SK-N-SH (cell line): ENCODE results near the gene TARS1. TPM values are rescaled to one million over a fixed set of nuclear protein-coding genes. Genes with fewer than 3 reads are reported as not detected.

Experiments used
- CTCF ChIA-PET: fragments of 300-600, 350-600 bp; formaldehyde crosslinking; extraction: SDS; loops from one replicate; lab custom pipeline; 2021; lab: Yijun Ruan, JAX
- POLR2A ChIA-PET: fragments of 350-600 bp; sonication (Branson Sonifier 250); formaldehyde crosslinking; extraction: SDS; loops from one replicate; lab custom pipeline; 2020; ENCODE audit warnings: antibody characterized with exemption, inconsistent platforms; lab: Yijun Ruan, JAX
- DNase-seq: peaks from one replicate; pipeline ENCODE4 v3.0.0; 2012
- H2AFZ ChIP-seq: fragments of 200-600 bp; sonication (generic); 2 replicates; pipeline ENCODE4 v1.8.1; 2016; ENCODE audit warnings: antibody characterized with exemption, mild to moderate bottlenecking, low read depth
- H3F3A ChIP-seq: fragments of 200-600 bp; sonication (generic); replicated peaks from 2 replicates; pipeline ENCODE3; 2016; ENCODE audit warnings: antibody characterized with exemption, mild to moderate bottlenecking; ENCODE audit not compliant: insufficient read depth
- H3K27ac ChIP-seq, 2 experiments: fragments of 200-500 bp in 1 of 2; fragments of 200-600 bp in 1 of 2; sonication (Bioruptor generic) in 1 of 2; sonication (generic), shearing (Covaris generic) in 1 of 2; 2 replicates each; pipeline versions ENCODE4 v1.5.1 to v1.6.1; 2014 to 2016; ENCODE audit warnings: low read depth in 2 of 2, inconsistent platforms in 1 of 2, low read length in 1 of 2, mild to moderate bottlenecking in 1 of 2, mixed read lengths in 1 of 2
- H3K27me3 ChIP-seq: fragments of 200-600 bp; sonication (generic), shearing (Covaris generic); 2 replicates; pipeline ENCODE4 v1.6.1; 2016; ENCODE audit warnings: mixed run types; ENCODE audit not compliant: insufficient read depth
- H3K36me3 ChIP-seq, 2 experiments: fragments of 200-500 bp in 1 of 2; fragments of 200-600 bp in 1 of 2; sonication (Bioruptor generic) in 1 of 2; sonication (generic) in 1 of 2; replicated peaks in 1 of 2; 2 replicates each; pipeline versions ENCODE3 to v1.5.1; 2014 to 2016; ENCODE audit warnings: low read length in 1 of 2, mild to moderate bottlenecking in 1 of 2; ENCODE audit not compliant: insufficient read depth in 2 of 2, control insufficient read depth in 1 of 2
- H3K4me1 ChIP-seq, 2 experiments: fragments of 200-500 bp in 1 of 2; fragments of 200-600 bp in 1 of 2; sonication (Bioruptor generic) in 1 of 2; sonication (generic), shearing (Covaris generic) in 1 of 2; 2 replicates each; pipeline versions ENCODE4 v1.5.1 to v1.6.1; 2014 to 2016; ENCODE audit warnings: low read depth in 1 of 2, low read length in 1 of 2, mixed run types in 1 of 2; ENCODE audit not compliant: insufficient read depth in 2 of 2, control insufficient read depth in 1 of 2
- H3K4me2 ChIP-seq: fragments of 200-600 bp; sonication (generic), shearing (Covaris generic); 2 replicates; pipeline ENCODE4 v1.6.1; 2017; ENCODE audit warnings: mixed run types
- H3K4me3 ChIP-seq, 2 experiments: fragments of 200-500 bp in 1 of 2; fragments of 200-600 bp in 1 of 2; sonication (Bioruptor generic) in 1 of 2; sonication (generic), shearing (Covaris generic) in 1 of 2; 2 replicates each; pipeline versions ENCODE4 v1.5.1 to v1.8.1; 2014 to 2016; ENCODE audit warnings: low read depth in 2 of 2, inconsistent platforms in 1 of 2, low read length in 1 of 2, mild to moderate bottlenecking in 1 of 2, mixed read lengths in 1 of 2, moderate library complexity in 1 of 2
- H3K79me2 ChIP-seq: fragments of 200-600 bp; sonication (generic); 2 replicates; pipeline ENCODE4 v1.8.1; 2017; ENCODE audit warnings: mild to moderate bottlenecking; ENCODE audit not compliant: insufficient read depth
- H3K9ac ChIP-seq: fragments of 200-600 bp; sonication (generic); 2 replicates; pipeline ENCODE4 v1.6.1; 2017; ENCODE audit warnings: mixed run types
- H3K9me2 ChIP-seq: fragments of 200-600 bp; sonication (generic); 2 replicates; pipeline ENCODE4 v1.6.1; 2017; ENCODE audit warnings: mixed run types
- H3K9me3 ChIP-seq: fragments of 200-600 bp; sonication (generic); 2 replicates; pipeline ENCODE4 v1.6.1; 2017; ENCODE audit warnings: mixed run types, mild to moderate bottlenecking, moderate library complexity
- H4K20me1 ChIP-seq: fragments of 200-600 bp; sonication (generic); 2 replicates; pipeline ENCODE4 v1.6.1; 2017; ENCODE audit warnings: mild to moderate bottlenecking, mixed run types; ENCODE audit not compliant: insufficient read depth
- CTCF ChIP-seq: fragments of 200-600 bp; sonication (generic); IDR thresholded peaks from 2 replicates; pipeline ENCODE4 v1.6.1; 2017; ENCODE audit warnings: antibody characterized with exemption, mild to moderate bottlenecking, moderate library complexity
- ELF1 ChIP-seq: IDR thresholded peaks from 2 replicates; pipeline ENCODE4 v1.4.0; 2012
- EP300 ChIP-seq, 2 experiments: IDR thresholded peaks; 2 replicates each; pipeline versions ENCODE4 v1.4.0 to v1.6.1; 2012; ENCODE audit warnings: borderline replicate concordance in 1 of 2, low read depth in 1 of 2, low read length in 1 of 2
- EZH2phosphoT487 ChIP-seq: fragments of 200-600 bp; sonication (generic); IDR thresholded peaks from 2 replicates; pipeline ENCODE4 v1.6.1; 2017; ENCODE audit warnings: low read depth, mixed run types, mild to moderate bottlenecking, antibody characterized with exemption, moderate library complexity, borderline replicate concordance
- FOXJ3 ChIP-seq: sonication (generic); formaldehyde crosslinking; IDR thresholded peaks from 2 replicates; pipeline ENCODE4 v1.5.1; 2020; ENCODE audit warnings: mild to moderate bottlenecking, missing genetic modification reagents
- GABPA ChIP-seq: IDR thresholded peaks from 2 replicates; pipeline ENCODE4 v1.4.0; 2012; ENCODE audit warnings: low read depth, mild to moderate bottlenecking
- IRF3 ChIP-seq: fragments of 150-350 bp; IDR thresholded peaks from 2 replicates; pipeline ENCODE4 v1.6.1; 2016; ENCODE audit warnings: mild to moderate bottlenecking, low read depth, low read length
- JUND ChIP-seq: IDR thresholded peaks from 2 replicates; pipeline ENCODE4 v1.4.0; 2012
- MXI1 ChIP-seq: IDR thresholded peaks from 2 replicates; pipeline ENCODE4 v1.6.1; 2012; ENCODE audit warnings: mild to moderate bottlenecking, low read depth, low read length, improper control_type of control experiment
- NFIC ChIP-seq: IDR thresholded peaks from 2 replicates; pipeline ENCODE4 v1.4.0; 2012; ENCODE audit warnings: borderline replicate concordance
- NRF1 ChIP-seq: IDR thresholded peaks from 2 replicates; pipeline ENCODE4 v1.6.1; 2012; ENCODE audit warnings: low read depth, mild to moderate bottlenecking, low read length
- POLR2AphosphoS5 ChIP-seq: IDR thresholded peaks from 2 replicates; pipeline ENCODE4 v1.6.1; 2012; ENCODE audit warnings: low read depth, low read length
- RAD21 ChIP-seq: IDR thresholded peaks from 2 replicates; pipeline ENCODE4 v1.6.1; 2012; ENCODE audit warnings: mild to moderate bottlenecking, low read length
- RFX5 ChIP-seq: IDR thresholded peaks from 2 replicates; pipeline ENCODE4 v1.6.1; 2012; ENCODE audit warnings: mild to moderate bottlenecking, improper control_type of control experiment, low read length
- SIN3A ChIP-seq: IDR thresholded peaks from 2 replicates; pipeline ENCODE4 v1.6.1; 2012; ENCODE audit warnings: low read depth, mild to moderate bottlenecking, low read length, moderate library complexity, borderline replicate concordance
- TCF12 ChIP-seq: IDR thresholded peaks from 2 replicates; pipeline ENCODE4 v1.4.0; 2012
- TEAD4 ChIP-seq: IDR thresholded peaks from 2 replicates; pipeline ENCODE4 v1.4.0; 2012; ENCODE audit warnings: mild to moderate bottlenecking, borderline replicate concordance; ENCODE audit not compliant: insufficient read depth
- WGBS: methylation state at CpG from one replicate; pipeline ENCODE4 v1.1.6; 2017; ENCODE audit warnings: low lambda C conversion rate; 5-methylcytosine and 5-hydroxymethylcytosine counted together
- polyA plus RNA-seq, 3 experiments: library from polyadenylated mRNA; depleted of rRNA; stranded (reverse); fragments of >200 nt; gene quantifications; 2 replicates each; pipeline ENCODE4 v1.2.3, GENCODE V29; 2012
- TF ChIP-seq, protein P1 (sequence below): IDR thresholded peaks from 2 replicates; pipeline ENCODE4 v1.4.0; 2012; ENCODE audit warnings: low read depth, borderline replicate concordance
- TF ChIP-seq, protein P2 (sequence below): IDR thresholded peaks from 2 replicates; pipeline ENCODE4; 2012

TARS1 gene
- polyA plus RNA-seq, 1 of the 3 experiments (the other 2 are of a cell fraction): 58.4 TPM

DNA sequence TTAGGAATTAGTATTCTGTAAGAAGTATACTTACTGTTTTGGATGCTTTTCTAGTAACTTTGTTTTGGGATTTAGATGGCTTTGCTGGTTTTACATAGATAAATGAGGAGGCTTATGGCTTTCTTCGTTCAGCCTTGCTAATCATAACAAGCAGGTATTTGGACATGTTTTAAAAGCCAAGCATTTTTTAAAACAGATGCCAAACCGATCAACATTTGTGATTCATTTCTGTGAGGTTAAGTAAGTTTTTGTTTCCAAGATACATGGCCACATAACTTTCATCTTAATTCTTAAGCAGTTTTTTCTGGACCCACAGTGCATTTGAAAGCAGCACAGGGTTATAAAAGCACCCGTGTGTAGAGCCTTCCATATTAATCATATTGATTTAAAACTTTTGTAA lies 21.7 kb downstream of the TARS1 start:
- peaks cover 19% of the 10 kb centered on the region for H3K79me2 ChIP-seq
- no peaks in the 10 kb centered on the region for H3K4me1 ChIP-seq
- H3K36me3 ChIP-seq: peaks cover 96 to 97% of the 10 kb centered on the region in 2 experiments
- no peak overlapping the region for H3K4me2 ChIP-seq
- no peak overlapping the region for H3K9ac ChIP-seq
- no peaks in the 10 kb centered on the region for H3K9me2 ChIP-seq
- no peak overlapping the region for H2AFZ ChIP-seq
- ChIA-PET CTCF (no interaction called here), POLR2A (no interaction called here)
- DNase-seq: no peak
- no peaks in the 10 kb centered on the region for H3K9me3 ChIP-seq
- H4K20me1 ChIP-seq: no peaks in the 10 kb centered on the region; the same call in 1 of the 2 replicates
- H3K27ac ChIP-seq: no peak overlapping the region
- 93% methylated on average over 3 of the region's 3 CpGs for WGBS
- H3K27me3 ChIP-seq: no peaks in the 10 kb centered on the region
- TF ChIP-seq ELF1 (no peak), SIN3A (no peak), GABPA (no peak), TCF12 (no peak), JUND (no peak), EP300 (IDR thresholded peaks at IDR 0.05; ENCODE audit: borderline replicate concordance in 1 of 2, low read depth in 1 of 2, low read length in 1 of 2) (no peak), TEAD4 (no peak), NFIC (no peak), POLR2AphosphoS5 (no peak), EZH2phosphoT487 (no peak), CTCF (no peak), NRF1 (no peak), FOXJ3 (no peak), RFX5 (no peak), IRF3 (no peak), MXI1 (no peak), RAD21 (no peak)
- TF ChIP-seq, protein P1, sequence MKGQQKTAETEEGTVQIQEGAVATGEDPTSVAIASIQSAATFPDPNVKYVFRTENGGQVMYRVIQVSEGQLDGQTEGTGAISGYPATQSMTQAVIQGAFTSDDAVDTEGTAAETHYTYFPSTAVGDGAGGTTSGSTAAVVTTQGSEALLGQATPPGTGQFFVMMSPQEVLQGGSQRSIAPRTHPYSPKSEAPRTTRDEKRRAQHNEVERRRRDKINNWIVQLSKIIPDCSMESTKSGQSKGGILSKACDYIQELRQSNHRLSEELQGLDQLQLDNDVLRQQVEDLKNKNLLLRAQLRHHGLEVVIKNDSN: no peak
- TF ChIP-seq, protein P2, sequence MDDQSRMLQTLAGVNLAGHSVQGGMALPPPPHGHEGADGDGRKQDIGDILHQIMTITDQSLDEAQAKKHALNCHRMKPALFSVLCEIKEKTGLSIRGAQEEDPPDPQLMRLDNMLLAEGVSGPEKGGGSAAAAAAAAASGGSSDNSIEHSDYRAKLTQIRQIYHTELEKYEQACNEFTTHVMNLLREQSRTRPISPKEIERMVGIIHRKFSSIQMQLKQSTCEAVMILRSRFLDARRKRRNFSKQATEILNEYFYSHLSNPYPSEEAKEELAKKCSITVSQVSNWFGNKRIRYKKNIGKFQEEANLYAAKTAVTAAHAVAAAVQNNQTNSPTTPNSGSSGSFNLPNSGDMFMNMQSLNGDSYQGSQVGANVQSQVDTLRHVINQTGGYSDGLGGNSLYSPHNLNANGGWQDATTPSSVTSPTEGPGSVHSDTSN: no peak
- TF ChIP-seq, all 33 proteins: peak for 0
- no peak overlapping the region for H3K4me3 ChIP-seq
- H3F3A ChIP-seq: peaks cover 15% of the 10 kb centered on the region
